ENCODE data around the gene BABAM2.

The BABAM2 gene

GRCh38 chr2:28335666-28336065 is 445.1 kb downstream of the BABAM2 start:
- H3K4me3 ChIP-seq (ENCODE audit: low read length), result no peak overlapping the region
- no peak for DNase-seq (ENCODE audit: low read depth)
- TF ChIP-seq CTCF (conservative IDR thresholded peaks at IDR 0.05; ENCODE audit: low read depth, low read length), result no peak

GRCh38 chr2:28336264-28336980 is 445.9 kb downstream of the BABAM2 start:
- no peak for DNase-seq (ENCODE audit: low read depth)
- no peak overlapping the region for H3K4me3 ChIP-seq (ENCODE audit: low read length)
- TF ChIP-seq CTCF (conservative IDR thresholded peaks at IDR 0.05; ENCODE audit: low read depth, low read length), result no peak

- no peak for TF ChIP-seq CTCF (conservative IDR thresholded peaks at IDR 0.05; ENCODE audit: low read depth, low read length)
- no peak overlapping the region for H3K4me3 ChIP-seq (ENCODE audit: low read length)
- no peak for DNase-seq (ENCODE audit: low read depth)
Measured at GRCh38 chr2:28336982-28337627, 446.6 kb downstream of the BABAM2 start.

- H3K4me3 ChIP-seq (ENCODE audit: low read length), result no peak overlapping the region
- peak; percentile 84 for DNase-seq (ENCODE audit: low read depth)
- TF ChIP-seq CTCF (conservative IDR thresholded peaks at IDR 0.05; ENCODE audit: low read depth, low read length), result no peak
Measured at GRCh38 chr2:28338046-28338817, 447.7 kb downstream of the BABAM2 start.

- no peak overlapping the region for H3K4me3 ChIP-seq (ENCODE audit: low read length)
- DNase-seq (ENCODE audit: low read depth), result no peak
- no peak for TF ChIP-seq CTCF (conservative IDR thresholded peaks at IDR 0.05; ENCODE audit: low read depth, low read length)
Measured at GRCh38 chr2:28338831-28339321, 448.3 kb downstream of the BABAM2 start.

GRCh38 chr2:28339516-28340175 is 449.1 kb downstream of the BABAM2 start:
- no peak overlapping the region for H3K4me3 ChIP-seq (ENCODE audit: low read length)
- DNase-seq (ENCODE audit: low read depth), result no peak
- TF ChIP-seq CTCF (conservative IDR thresholded peaks at IDR 0.05; ENCODE audit: low read depth, low read length), result no peak
